ENCODE results near the gene RMRP.

DNA sequence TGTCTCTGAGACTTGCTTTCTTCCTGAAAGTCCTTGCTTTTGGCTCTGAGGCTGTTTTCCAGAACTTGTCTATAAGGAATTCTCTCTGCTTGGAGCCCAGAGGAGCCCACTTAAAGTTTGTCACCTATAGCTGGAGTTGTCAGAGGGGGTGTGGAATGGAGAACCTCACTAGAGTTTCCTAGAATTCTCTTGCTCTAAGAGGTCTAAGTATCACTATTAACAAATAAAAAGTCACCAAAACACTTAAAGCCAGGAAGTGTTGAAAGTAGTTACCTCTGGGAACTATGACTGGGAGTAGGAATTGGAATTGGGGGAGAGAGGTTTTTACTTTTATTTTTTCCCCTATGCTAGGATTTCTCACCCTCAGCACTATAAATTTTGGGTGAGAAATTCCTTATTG lies 22.1 kb downstream of the RMRP start:
- TF ChIP-seq, protein P1, sequence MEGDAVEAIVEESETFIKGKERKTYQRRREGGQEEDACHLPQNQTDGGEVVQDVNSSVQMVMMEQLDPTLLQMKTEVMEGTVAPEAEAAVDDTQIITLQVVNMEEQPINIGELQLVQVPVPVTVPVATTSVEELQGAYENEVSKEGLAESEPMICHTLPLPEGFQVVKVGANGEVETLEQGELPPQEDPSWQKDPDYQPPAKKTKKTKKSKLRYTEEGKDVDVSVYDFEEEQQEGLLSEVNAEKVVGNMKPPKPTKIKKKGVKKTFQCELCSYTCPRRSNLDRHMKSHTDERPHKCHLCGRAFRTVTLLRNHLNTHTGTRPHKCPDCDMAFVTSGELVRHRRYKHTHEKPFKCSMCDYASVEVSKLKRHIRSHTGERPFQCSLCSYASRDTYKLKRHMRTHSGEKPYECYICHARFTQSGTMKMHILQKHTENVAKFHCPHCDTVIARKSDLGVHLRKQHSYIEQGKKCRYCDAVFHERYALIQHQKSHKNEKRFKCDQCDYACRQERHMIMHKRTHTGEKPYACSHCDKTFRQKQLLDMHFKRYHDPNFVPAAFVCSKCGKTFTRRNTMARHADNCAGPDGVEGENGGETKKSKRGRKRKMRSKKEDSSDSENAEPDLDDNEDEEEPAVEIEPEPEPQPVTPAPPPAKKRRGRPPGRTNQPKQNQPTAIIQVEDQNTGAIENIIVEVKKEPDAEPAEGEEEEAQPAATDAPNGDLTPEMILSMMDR (IDR thresholded peaks at IDR 0.05) = no peak
- TF ChIP-seq EP300 (IDR thresholded peaks at IDR 0.05) (no peak), POLR2A (IDR thresholded peaks at IDR 0.05) (no peak)

Measured in suprapubic skin (tissue), 3 donors.